ENCODE measurements around the gene TUSC2.

Gene TUSC2

DNA sequence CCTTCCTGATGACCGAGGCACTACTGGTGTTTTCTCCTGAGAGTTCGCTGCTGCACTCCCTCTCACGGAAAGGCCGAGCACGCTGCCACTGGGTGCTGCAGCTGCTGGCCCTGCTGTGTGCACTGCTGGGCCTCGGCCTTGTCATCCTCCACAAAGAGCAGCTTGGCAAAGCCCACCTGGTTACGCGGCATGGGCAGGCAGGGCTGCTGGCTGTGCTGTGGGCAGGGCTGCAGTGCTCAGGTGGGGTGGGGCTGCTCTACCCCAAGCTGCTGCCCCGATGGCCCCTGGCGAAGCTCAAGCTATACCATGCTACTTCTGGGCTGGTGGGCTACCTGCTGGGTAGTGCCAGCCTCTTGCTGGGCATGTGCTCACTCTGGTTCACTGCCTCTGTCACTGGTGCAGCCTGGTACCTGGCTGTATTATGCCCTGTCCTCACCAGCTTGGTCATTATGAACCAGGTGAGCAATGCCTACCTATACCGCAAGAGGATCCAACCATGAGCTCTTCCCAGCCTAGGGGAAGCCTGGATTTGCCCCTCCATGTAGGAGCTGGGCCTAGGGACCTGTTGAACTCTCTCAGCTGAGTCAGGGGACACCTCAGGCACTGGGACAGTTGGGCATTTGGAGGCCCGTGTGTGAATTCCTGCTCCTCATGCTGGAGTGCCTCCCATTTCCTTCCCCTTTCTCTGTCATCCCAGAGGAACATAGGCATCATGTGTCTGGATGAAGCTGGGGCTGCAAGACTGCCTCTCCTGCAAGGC is 25.4 kb upstream of the TUSC2 start:
- no peak for ATAC-seq
- TF ChIP-seq, protein P1, sequence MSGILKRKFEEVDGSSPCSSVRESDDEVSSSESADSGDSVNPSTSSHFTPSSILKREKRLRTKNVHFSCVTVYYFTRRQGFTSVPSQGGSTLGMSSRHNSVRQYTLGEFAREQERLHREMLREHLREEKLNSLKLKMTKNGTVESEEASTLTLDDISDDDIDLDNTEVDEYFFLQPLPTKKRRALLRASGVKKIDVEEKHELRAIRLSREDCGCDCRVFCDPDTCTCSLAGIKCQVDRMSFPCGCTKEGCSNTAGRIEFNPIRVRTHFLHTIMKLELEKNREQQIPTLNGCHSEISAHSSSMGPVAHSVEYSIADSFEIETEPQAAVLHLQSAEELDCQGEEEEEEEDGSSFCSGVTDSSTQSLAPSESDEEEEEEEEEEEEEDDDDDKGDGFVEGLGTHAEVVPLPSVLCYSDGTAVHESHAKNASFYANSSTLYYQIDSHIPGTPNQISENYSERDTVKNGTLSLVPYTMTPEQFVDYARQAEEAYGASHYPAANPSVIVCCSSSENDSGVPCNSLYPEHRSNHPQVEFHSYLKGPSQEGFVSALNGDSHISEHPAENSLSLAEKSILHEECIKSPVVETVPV (CRISPR knock-in tag; IDR thresholded peaks at IDR 0.05), result no peak
- TF ChIP-seq, protein P2, sequence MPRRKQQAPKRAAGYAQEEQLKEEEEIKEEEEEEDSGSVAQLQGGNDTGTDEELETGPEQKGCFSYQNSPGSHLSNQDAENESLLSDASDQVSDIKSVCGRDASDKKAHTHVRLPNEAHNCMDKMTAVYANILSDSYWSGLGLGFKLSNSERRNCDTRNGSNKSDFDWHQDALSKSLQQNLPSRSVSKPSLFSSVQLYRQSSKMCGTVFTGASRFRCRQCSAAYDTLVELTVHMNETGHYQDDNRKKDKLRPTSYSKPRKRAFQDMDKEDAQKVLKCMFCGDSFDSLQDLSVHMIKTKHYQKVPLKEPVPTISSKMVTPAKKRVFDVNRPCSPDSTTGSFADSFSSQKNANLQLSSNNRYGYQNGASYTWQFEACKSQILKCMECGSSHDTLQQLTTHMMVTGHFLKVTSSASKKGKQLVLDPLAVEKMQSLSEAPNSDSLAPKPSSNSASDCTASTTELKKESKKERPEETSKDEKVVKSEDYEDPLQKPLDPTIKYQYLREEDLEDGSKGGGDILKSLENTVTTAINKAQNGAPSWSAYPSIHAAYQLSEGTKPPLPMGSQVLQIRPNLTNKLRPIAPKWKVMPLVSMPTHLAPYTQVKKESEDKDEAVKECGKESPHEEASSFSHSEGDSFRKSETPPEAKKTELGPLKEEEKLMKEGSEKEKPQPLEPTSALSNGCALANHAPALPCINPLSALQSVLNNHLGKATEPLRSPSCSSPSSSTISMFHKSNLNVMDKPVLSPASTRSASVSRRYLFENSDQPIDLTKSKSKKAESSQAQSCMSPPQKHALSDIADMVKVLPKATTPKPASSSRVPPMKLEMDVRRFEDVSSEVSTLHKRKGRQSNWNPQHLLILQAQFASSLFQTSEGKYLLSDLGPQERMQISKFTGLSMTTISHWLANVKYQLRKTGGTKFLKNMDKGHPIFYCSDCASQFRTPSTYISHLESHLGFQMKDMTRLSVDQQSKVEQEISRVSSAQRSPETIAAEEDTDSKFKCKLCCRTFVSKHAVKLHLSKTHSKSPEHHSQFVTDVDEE (CRISPR knock-in tag; IDR thresholded peaks at IDR 0.05), result no peak
- TF ChIP-seq CSDC2 (CRISPR knock-in tag; IDR thresholded peaks at IDR 0.05), result no peak
- TF ChIP-seq, protein P3, sequence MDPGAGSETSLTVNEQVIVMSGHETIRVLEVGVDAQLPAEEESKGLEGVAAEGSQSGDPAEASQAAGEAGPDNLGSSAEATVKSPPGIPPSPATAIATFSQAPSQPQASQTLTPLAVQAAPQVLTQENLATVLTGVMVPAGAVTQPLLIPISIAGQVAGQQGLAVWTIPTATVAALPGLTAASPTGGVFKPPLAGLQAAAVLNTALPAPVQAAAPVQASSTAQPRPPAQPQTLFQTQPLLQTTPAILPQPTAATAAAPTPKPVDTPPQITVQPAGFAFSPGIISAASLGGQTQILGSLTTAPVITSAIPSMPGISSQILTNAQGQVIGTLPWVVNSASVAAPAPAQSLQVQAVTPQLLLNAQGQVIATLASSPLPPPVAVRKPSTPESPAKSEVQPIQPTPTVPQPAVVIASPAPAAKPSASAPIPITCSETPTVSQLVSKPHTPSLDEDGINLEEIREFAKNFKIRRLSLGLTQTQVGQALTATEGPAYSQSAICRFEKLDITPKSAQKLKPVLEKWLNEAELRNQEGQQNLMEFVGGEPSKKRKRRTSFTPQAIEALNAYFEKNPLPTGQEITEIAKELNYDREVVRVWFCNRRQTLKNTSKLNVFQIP (CRISPR knock-in tag; IDR thresholded peaks at IDR 0.05; ENCODE audit: borderline replicate concordance, low read depth), result no peak
- TF ChIP-seq ZC3H10 (CRISPR knock-in tag; IDR thresholded peaks at IDR 0.05), result no peak
- no peak for TF ChIP-seq PPARA (CRISPR knock-in tag; IDR thresholded peaks at IDR 0.05; ENCODE audit: borderline replicate concordance)
- TF ChIP-seq TCF4 (CRISPR knock-in tag; IDR thresholded peaks at IDR 0.05; ENCODE audit: borderline replicate concordance), result no peak
- no peak for TF ChIP-seq GLIS3 (CRISPR knock-in tag; IDR thresholded peaks at IDR 0.05)
- TF ChIP-seq, protein P4, sequence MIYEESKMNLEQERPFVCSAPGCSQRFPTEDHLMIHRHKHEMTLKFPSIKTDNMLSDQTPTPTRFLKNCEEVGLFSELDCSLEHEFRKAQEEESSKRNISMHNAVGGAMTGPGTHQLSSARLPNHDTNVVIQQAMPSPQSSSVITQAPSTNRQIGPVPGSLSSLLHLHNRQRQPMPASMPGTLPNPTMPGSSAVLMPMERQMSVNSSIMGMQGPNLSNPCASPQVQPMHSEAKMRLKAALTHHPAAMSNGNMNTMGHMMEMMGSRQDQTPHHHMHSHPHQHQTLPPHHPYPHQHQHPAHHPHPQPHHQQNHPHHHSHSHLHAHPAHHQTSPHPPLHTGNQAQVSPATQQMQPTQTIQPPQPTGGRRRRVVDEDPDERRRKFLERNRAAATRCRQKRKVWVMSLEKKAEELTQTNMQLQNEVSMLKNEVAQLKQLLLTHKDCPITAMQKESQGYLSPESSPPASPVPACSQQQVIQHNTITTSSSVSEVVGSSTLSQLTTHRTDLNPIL (CRISPR knock-in tag; IDR thresholded peaks at IDR 0.05; ENCODE audit: low read depth), result no peak
- no peak for TF ChIP-seq ZNF70 (CRISPR knock-in tag; IDR thresholded peaks at IDR 0.05)
- no peak for TF ChIP-seq SNAI2 (CRISPR knock-in tag; IDR thresholded peaks at IDR 0.05)

DNA sequence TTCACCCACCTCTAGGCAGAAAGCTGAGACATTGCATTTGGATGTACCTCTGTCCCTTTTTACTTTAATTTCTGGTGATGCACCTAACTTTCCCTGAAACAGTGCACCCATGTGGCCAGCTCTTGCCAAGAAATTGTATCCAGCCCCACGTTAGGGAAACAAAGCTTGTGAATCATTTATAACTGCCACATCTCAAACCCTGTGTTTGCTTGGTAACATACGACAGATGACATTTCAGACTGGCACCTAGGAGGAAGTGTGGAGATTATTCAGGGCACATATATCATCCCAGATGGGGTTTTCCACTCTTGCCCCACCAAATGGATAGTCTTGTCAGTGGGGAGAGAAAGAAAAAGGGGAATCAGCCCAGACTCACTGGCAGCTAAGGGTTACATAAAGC is 24.8 kb upstream of the TUSC2 start:
- ATAC-seq, result no peak

DNA sequence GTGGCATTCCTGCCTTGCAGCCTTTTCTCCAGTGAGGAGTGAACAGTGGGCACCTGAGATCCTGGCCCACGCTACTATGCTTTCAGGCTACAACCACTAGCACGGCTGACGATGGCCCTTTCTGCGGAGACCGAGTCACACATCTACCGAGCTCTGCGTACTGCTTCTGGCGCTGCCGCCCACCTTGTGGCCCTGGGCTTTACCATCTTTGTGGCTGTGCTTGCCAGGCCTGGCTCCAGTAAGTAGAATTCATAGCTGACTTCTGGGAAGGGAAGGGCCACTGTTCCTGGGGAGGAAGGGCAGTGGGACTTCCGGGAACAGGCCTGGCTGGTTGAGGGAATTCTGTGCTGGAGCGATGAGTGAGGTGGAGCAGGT is 23.3 kb upstream of the TUSC2 start:
- TF ChIP-seq PPARA (CRISPR knock-in tag; IDR thresholded peaks at IDR 0.05; ENCODE audit: borderline replicate concordance) (no peak), TOX (CRISPR knock-in tag; IDR thresholded peaks at IDR 0.05; ENCODE audit: borderline replicate concordance) (no peak), SNAI2 (CRISPR knock-in tag; IDR thresholded peaks at IDR 0.05) (no peak), RARB (CRISPR knock-in tag; IDR thresholded peaks at IDR 0.05) (no peak), ISL1 (CRISPR knock-in tag; IDR thresholded peaks at IDR 0.05) (no peak), ZNF565 (CRISPR knock-in tag; conservative IDR thresholded peaks at IDR 0.05; ENCODE audit: low read depth) (no peak), TCF4 (CRISPR knock-in tag; IDR thresholded peaks at IDR 0.05; ENCODE audit: borderline replicate concordance) (no peak), ARNTL (CRISPR knock-in tag; IDR thresholded peaks at IDR 0.05; ENCODE audit: borderline replicate concordance, low read depth) (no peak), ZNF8 (CRISPR knock-in tag; IDR thresholded peaks at IDR 0.05) (no peak), GLIS3 (CRISPR knock-in tag; IDR thresholded peaks at IDR 0.05) (no peak), ZFP3 (CRISPR knock-in tag; IDR thresholded peaks at IDR 0.05) (no peak)
- TF ChIP-seq, protein P2 (CRISPR knock-in tag; IDR thresholded peaks at IDR 0.05), result no peak
- no peak for ATAC-seq

More for the DNA sequence above, 24.8 kb upstream of the TUSC2 start:
- TF ChIP-seq RARB (CRISPR knock-in tag; IDR thresholded peaks at IDR 0.05) (no peak), ZNF8 (CRISPR knock-in tag; IDR thresholded peaks at IDR 0.05) (no peak), TOX (CRISPR knock-in tag; IDR thresholded peaks at IDR 0.05; ENCODE audit: borderline replicate concordance) (no peak), PPARA (CRISPR knock-in tag; IDR thresholded peaks at IDR 0.05; ENCODE audit: borderline replicate concordance) (no peak), ZNF565 (CRISPR knock-in tag; conservative IDR thresholded peaks at IDR 0.05; ENCODE audit: low read depth) (no peak), SNAI2 (CRISPR knock-in tag; IDR thresholded peaks at IDR 0.05) (no peak)
- TF ChIP-seq, protein P4 (CRISPR knock-in tag; IDR thresholded peaks at IDR 0.05; ENCODE audit: low read depth), result no peak

Data from SK-N-SH treated with all-trans-retinoic acid at 6 μM for 48 hours (cell line).